Rectal smooth muscle tissue (tissue), 1 donor: ENCODE measurements around the gene TMOD2.

Experiments
- H3K27ac ChIP-seq: one replicate; pipeline ENCODE4 v1.7.0; 2013; ENCODE audit warnings: low read depth, low read length, inconsistent platforms
- H3K27me3 ChIP-seq: one replicate; pipeline ENCODE4 v1.7.0; 2013; ENCODE audit warnings: low read length; ENCODE audit not compliant: control insufficient read depth, insufficient read depth
- H3K36me3 ChIP-seq: one replicate; pipeline ENCODE4 v1.7.0; 2013; ENCODE audit warnings: low read length; ENCODE audit not compliant: control insufficient read depth, insufficient read depth
- H3K4me1 ChIP-seq: one replicate; pipeline ENCODE4 v1.7.0; 2013; ENCODE audit warnings: low read length; ENCODE audit not compliant: control insufficient read depth, insufficient read depth
- H3K4me3 ChIP-seq: one replicate; pipeline ENCODE4 v1.7.0; 2013; ENCODE audit warnings: low read length
- H3K9ac ChIP-seq: one replicate; pipeline ENCODE4 v1.7.0; 2013; ENCODE audit warnings: low read length

TMOD2 gene

DNA sequence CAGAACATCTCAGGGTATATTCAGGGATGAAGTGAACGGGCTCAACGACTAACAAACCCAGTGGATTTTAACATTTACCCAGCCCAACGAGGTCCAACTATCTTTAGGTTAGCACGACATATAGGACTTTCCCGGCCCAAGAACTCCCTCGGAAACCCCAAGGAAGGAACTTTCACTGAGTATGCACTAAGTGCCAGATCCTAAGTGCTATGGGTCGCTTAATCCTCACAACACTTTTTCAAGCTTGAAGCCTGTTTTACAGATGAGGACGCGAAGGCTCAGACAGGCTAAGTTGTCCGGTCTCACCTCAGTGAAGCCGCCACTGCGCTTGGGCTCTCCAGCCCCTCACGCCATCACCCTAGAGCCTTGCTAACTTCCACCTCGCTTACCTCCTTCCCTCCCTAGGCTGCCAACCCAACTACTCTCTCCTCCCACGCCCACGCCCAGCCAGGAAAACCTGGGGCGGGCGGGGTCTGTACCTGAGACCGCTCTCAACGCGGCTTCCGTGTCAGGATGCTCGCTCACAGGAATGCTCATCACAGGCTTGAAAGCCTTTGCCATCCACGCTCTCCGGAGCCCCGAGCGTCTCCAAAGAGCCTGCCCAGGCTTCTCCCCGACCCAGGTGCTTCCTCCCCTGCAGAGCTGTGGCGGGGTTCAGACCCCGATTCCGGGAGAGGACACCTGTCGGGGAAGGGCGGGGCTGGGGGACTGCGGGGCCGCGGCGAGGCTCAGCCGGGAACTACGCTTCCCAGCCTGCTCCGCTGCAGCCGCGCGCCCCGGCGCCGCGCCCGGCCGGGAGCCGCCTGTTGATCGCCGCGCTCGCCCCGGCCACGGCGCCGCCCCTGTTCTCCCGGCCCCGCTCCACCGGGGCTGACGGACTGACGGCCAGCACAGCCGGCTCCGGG, at the start of gene TMOD2:
Gene TMOD2 (plus strand): TSS at position 806 of the 905 bp plus-strand sequence. CDS start 14,845 bp downstream, outside the sequence.
- no peaks in the 10 kb centered on the region for H3K27me3 ChIP-seq
- H3K4me1 ChIP-seq = no peaks in the 10 kb centered on the region
- peak within 1 kb of the TSS; percentile 85 for H3K4me3 ChIP-seq
- peak within 1 kb of the TSS; percentile 53 for H3K27ac ChIP-seq
- no peak within 1 kb of the TSS for H3K9ac ChIP-seq
- H3K36me3 ChIP-seq = no peaks in the 10 kb centered on the region

DNA sequence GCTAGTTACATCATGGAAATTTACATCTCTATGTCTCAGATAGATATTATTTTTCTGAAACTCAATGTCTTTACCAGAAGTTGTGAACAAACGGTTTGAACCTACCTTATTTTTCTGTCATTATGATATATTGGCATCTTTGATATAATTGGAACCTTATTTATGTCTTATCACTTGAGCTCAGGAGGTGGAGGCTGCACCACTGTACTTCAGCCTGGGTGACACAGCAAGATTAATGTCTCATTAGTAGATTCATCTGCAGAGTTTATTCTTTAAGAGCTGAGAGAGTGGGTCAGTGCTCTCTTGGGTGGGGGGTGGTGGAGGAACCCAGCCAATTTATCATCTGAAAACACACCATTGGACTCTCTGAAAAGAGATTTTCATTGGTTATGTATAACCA, 48.7 kb upstream of the TMOD2 start:
- peaks cover 4% of the 10 kb centered on the region for H3K4me1 ChIP-seq
- no peak overlapping the region for H3K9ac ChIP-seq
- H3K27me3 ChIP-seq = peaks cover 2% of the 10 kb centered on the region
- H3K36me3 ChIP-seq = no peaks in the 10 kb centered on the region
- H3K27ac ChIP-seq = no peak overlapping the region
- H3K4me3 ChIP-seq = no peak overlapping the region

- no peaks in the 10 kb centered on the region for H3K27me3 ChIP-seq
- no peak overlapping the region for H3K9ac ChIP-seq
- H3K27ac ChIP-seq = peak overlapping the region; percentile 50
- H3K4me3 ChIP-seq = peak overlapping the region; percentile 19
- peaks cover 4% of the 10 kb centered on the region for H3K4me1 ChIP-seq
- no peaks in the 10 kb centered on the region for H3K36me3 ChIP-seq
Measured at GRCh38 chr15:51706291-51706690, 45.1 kb upstream of the TMOD2 start.

DNA sequence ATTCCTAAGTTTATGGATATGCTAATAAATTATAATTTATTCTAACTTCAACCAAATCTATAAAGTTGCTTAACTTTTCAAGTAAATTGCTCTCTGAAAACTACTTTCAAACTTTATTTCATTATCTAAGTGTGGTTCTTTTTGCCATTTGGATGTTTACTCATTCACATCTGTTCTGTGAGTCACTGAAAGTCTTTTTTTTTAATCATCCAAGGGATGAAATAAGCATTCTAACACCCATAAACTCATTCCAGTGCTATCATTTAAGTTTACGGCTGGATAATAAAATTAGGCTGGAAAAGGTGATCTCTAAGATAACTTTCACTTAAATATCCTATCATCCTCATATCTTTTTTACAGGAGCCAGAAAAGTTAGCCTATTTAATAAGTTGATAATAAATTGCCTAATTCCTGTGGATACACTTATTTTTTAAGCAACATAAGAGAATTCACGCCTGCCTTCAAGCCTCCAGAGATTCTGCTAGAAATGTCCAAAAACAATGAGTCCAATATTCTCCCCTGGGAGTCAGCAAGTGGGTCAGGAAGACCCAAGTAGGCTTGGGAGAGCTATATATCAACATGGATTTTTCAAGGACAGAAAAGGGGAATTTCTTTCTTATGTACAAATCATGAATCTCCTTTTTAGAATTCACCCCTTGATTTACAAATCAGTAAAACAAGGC, 44.3 kb upstream of the TMOD2 start:
- H3K4me1 ChIP-seq = peaks cover 4% of the 10 kb centered on the region
- H3K27ac ChIP-seq = peak overlapping the region; percentile 75
- no peak overlapping the region for H3K9ac ChIP-seq
- H3K4me3 ChIP-seq = no peak overlapping the region
- H3K36me3 ChIP-seq = no peaks in the 10 kb centered on the region
- H3K27me3 ChIP-seq = no peaks in the 10 kb centered on the region

GRCh38 chr15:51708013-51708412, 43.4 kb upstream of the TMOD2 start:
- H3K4me1 ChIP-seq = peaks cover 4% of the 10 kb centered on the region
- H3K4me3 ChIP-seq = no peak overlapping the region

GRCh38 chr15:51709031-51709430, 42.4 kb upstream of the TMOD2 start:
- Histone ChIP-seq H3K4me3 (no peak overlapping the region), H3K27me3 (no peaks in the 10 kb centered on the region), H3K27ac (peak overlapping the region; percentile 51), H3K36me3 (no peaks in the 10 kb centered on the region), H3K4me1 (peaks cover 4% of the 10 kb centered on the region), H3K9ac (no peak overlapping the region)

More at GRCh38 chr15:51708013-51708412, 43.4 kb upstream of the TMOD2 start:
- peak overlapping the region; percentile 51 for H3K27ac ChIP-seq
- H3K27me3 ChIP-seq = no peaks in the 10 kb centered on the region
- H3K36me3 ChIP-seq = no peaks in the 10 kb centered on the region
- no peak overlapping the region for H3K9ac ChIP-seq

DNA sequence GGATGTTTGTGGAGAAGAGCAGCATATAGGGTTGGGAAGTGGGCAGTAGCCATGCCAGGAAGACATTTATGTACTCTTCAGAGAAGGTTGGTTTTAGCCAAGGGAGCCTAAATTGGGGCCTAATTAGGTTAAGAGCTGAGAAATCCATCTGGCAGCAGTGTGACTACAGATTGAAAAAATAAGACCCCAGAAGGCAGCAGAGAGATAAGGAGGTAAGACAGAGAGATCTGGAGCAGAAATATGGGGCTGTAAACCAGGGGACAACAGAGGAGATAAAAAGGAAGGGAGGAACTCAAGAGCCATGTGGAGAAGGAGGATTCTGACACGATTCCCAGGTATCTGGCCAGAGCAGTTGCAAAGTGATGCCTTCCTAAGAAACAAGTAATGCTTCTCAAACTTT, 37.2 kb upstream of the TMOD2 start:
- no peaks in the 10 kb centered on the region for H3K27me3 ChIP-seq
- no peaks in the 10 kb centered on the region for H3K4me1 ChIP-seq
- no peak overlapping the region for H3K4me3 ChIP-seq
- no peak overlapping the region for H3K27ac ChIP-seq
- H3K36me3 ChIP-seq = no peaks in the 10 kb centered on the region
- no peak overlapping the region for H3K9ac ChIP-seq

GRCh38 chr15:51714911-51715310, 36.5 kb upstream of the TMOD2 start:
- Histone ChIP-seq H3K4me1 (no peaks in the 10 kb centered on the region), H3K9ac (no peak overlapping the region), H3K4me3 (no peak overlapping the region), H3K27ac (no peak overlapping the region), H3K27me3 (no peaks in the 10 kb centered on the region), H3K36me3 (no peaks in the 10 kb centered on the region)

GRCh38 chr15:51718219-51718618, 33.2 kb upstream of the TMOD2 start:
- no peak overlapping the region for H3K9ac ChIP-seq
- no peak overlapping the region for H3K4me3 ChIP-seq
- no peak overlapping the region for H3K27ac ChIP-seq

DNA sequence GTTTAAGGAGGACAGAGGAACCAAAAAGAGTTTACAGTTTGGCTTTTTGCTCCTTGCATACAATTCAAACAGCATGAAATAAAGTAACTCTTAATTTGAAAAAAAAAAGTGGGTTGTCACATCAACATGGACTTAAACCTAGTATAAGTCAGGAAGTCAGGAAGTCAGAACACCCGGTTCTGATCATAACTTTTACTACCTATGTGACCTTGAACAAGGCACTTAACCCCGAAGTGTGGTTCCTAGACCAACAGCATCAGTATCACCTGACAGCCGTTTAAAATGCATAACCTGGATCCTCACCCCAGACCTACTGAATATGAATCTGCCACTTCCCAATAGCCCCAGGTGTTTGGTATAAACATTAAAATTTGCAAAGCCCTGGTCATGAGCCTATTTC, 32.7 kb upstream of the TMOD2 start:
- H3K4me1 ChIP-seq = no peaks in the 10 kb centered on the region
- no peak overlapping the region for H3K4me3 ChIP-seq
- no peak overlapping the region for H3K27ac ChIP-seq
- no peak overlapping the region for H3K9ac ChIP-seq
- no peaks in the 10 kb centered on the region for H3K27me3 ChIP-seq
- no peaks in the 10 kb centered on the region for H3K36me3 ChIP-seq

More at GRCh38 chr15:51718219-51718618, 33.2 kb upstream of the TMOD2 start:
- Histone ChIP-seq H3K4me1 (no peaks in the 10 kb centered on the region), H3K27me3 (no peaks in the 10 kb centered on the region), H3K36me3 (no peaks in the 10 kb centered on the region)

DNA sequence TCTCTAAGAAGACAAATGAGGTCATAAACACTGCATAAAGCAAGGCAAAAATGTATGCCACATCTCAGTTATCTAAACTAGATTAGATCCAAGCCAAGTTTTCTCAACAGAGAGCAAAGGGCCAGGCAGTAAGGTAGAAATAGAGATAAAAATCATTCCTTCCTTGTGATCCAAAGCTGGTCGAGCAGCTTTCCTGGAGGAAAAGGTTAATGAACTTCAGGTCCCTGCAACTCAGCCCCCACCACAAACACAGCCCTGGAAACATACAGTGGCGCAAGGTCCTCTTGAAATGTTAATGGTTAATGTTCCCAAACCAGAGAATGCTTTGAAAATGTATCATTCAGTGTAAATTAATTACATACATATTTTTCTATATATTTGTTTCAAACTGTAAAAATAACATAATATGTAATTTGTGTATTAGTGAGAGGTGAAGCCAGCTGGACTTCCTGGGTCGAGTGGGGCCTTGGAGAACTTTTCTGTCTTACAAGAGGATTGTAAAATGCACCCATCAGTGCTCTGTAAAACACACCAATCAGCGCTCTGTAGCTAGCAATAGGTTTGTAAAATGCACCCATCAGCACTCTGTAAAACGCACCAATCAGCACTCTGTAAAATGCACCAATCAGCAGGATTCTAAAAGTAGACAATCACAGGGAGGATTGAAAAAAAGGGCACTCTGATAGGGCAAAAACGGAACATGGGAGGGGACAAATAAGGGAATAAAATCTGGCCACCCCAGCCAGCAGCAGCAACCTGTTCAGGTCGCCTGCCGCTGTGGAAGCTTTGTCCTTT, 31.0 kb upstream of the TMOD2 start:
- H3K27ac ChIP-seq = no peak overlapping the region
- H3K4me3 ChIP-seq = no peak overlapping the region
- no peak overlapping the region for H3K9ac ChIP-seq
- H3K36me3 ChIP-seq = no peaks in the 10 kb centered on the region
- H3K4me1 ChIP-seq = peaks cover 8% of the 10 kb centered on the region
- H3K27me3 ChIP-seq = no peaks in the 10 kb centered on the region
